Measurements from ENCODE around the gene KLHDC4. TPM values are rescaled to one million over a fixed set of nuclear protein-coding genes. Genes with fewer than 3 reads are reported as not detected.
"Not testable (repeated sequence)": the region's sequence is repeated elsewhere in the genome, so short reads cannot be mapped to it uniquely, and the experiment has no call there.

KLHDC4 gene
- total and polyA plus RNA-seq, 2 of the 4 experiments (the other 2 are of a cell fraction), result 13.6 to 19.0 TPM

- H3K4me2 ChIP-seq (ENCODE audit: low read depth, low read length); H2BK15ac ChIP-seq (ENCODE audit: low read depth, low read length); CTCF ChIA-PET; H3K9ac ChIP-seq (ENCODE audit: low read depth, low read length); POLR2A ChIA-PET (ENCODE audit: unreplicated experiment); H3K56ac ChIP-seq (ENCODE audit: extremely low read depth, insufficient read depth, low read length); dilution Hi-C loops (cut with HindIII; ENCODE audit: low sequenced_read_pairs, unreplicated experiment); H4K5ac ChIP-seq (ENCODE audit: low read depth, low read length); H2AK5ac ChIP-seq (ENCODE audit: low read depth, low read length); H2AK9ac ChIP-seq (replicated peaks; ENCODE audit: low read depth, low read length, poor library complexity); H3K4me1 ChIP-seq (ENCODE audit: control insufficient read depth, insufficient read depth, low read length); H4K91ac ChIP-seq (ENCODE audit: insufficient read depth, low read depth, low read length); H3K4ac ChIP-seq (ENCODE audit: low read depth, low read length); DNase-seq; H3K9me1 ChIP-seq (ENCODE audit: insufficient read depth, low read length); H3K27me3 ChIP-seq (ENCODE audit: control insufficient read depth, insufficient read depth, low read length); H3K4me3 ChIP-seq (ENCODE audit: insufficient read depth, low read depth, low read length); H2AFZ ChIP-seq (replicated peaks; ENCODE audit: low read length, poor library complexity); H3K79me1 ChIP-seq (ENCODE audit: low read depth in 1 of 2, low read length in 2 of 2); H4K8ac ChIP-seq (ENCODE audit: low read depth in 2 of 2, low read length in 2 of 2); H3K27ac ChIP-seq (ENCODE audit: insufficient read depth, low read length); BruUV-seq (replicated peaks); H2BK5ac ChIP-seq (ENCODE audit: low read depth, low read length, poor library complexity, severe bottlenecking); H4K20me1 ChIP-seq (ENCODE audit: insufficient read depth, low read length); H3K9me3 ChIP-seq (ENCODE audit: control insufficient read depth, insufficient read depth, low read length); H3K18ac ChIP-seq (ENCODE audit: low read depth, low read length); H2BK20ac ChIP-seq (ENCODE audit: low read depth, low read length); H3K36me3 ChIP-seq (ENCODE audit: control insufficient read depth, insufficient read depth, low read length); H2BK120ac ChIP-seq (ENCODE audit: low read depth, low read length); H3K14ac ChIP-seq (replicated peaks; ENCODE audit: low read depth, low read length); ATAC-seq (ENCODE audit: low read depth); intact Hi-C loops (cut with micrococcal nuclease); H3K23ac ChIP-seq (ENCODE audit: low read depth, low read length): not testable (repeated sequence)
- in situ Hi-C loops (cut with MboI; ENCODE audit: low sequenced_read_pairs), result loop anchor here (5.0 to 25.0 kb wide), 2 partner anchors 103 to 362 kb away; no protein-coding TSS in a partner anchor
- 97% methylated on average over 7 of the region's 16 CpGs; no CpG with 5 or more reads in 1 of the 2 experiments for WGBS, 2 experiments (ENCODE audit: extremely low coverage in 2 of 2, insufficient read length in 1 of 2)
Observed at GRCh38 chr16:87773836-87774235, 8.1 kb upstream of the KLHDC4 start.

DNA sequence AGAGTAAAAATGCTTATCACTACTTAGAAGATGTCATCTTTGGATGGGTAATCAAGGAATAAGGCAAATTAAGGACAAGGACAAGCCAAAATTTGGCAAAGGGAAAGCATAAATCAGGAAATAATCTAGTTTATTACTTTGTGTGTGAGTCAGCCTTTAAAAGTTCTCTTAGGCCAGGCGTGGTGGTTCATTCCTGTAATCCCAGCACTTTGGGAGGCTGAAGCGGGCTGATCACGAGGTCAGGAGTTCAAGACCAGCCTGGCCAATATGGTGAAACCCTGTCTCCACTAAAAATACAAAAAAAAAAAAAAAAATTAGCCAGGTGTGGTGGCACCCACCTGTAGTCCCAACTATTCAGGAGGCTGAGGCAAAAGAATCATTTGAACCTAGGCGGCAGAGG lies 1.7 kb upstream of the KLHDC4 start:
- no CpG with 5 or more reads among the region's 4 CpGs for WGBS, 2 experiments (ENCODE audit: extremely low coverage in 2 of 2, insufficient read length in 1 of 2)
- H3K14ac ChIP-seq (replicated peaks; ENCODE audit: low read depth, low read length); H2BK120ac ChIP-seq (ENCODE audit: low read depth, low read length); H3K27me3 ChIP-seq (ENCODE audit: control insufficient read depth, insufficient read depth, low read length); H2BK5ac ChIP-seq (ENCODE audit: low read depth, low read length, poor library complexity, severe bottlenecking); H3K4me2 ChIP-seq (ENCODE audit: low read depth, low read length); H3K4me1 ChIP-seq (ENCODE audit: control insufficient read depth, insufficient read depth, low read length); ATAC-seq (ENCODE audit: low read depth); H3K23ac ChIP-seq (ENCODE audit: low read depth, low read length); H3K56ac ChIP-seq (ENCODE audit: extremely low read depth, insufficient read depth, low read length); H3K9me1 ChIP-seq (ENCODE audit: insufficient read depth, low read length); H2BK15ac ChIP-seq (ENCODE audit: low read depth, low read length); H2AK9ac ChIP-seq (replicated peaks; ENCODE audit: low read depth, low read length, poor library complexity); DNase-seq; H3K4me3 ChIP-seq (ENCODE audit: insufficient read depth, low read depth, low read length); H3K36me3 ChIP-seq (ENCODE audit: control insufficient read depth, insufficient read depth, low read length); H3K27ac ChIP-seq (ENCODE audit: insufficient read depth, low read length); H3K9ac ChIP-seq (ENCODE audit: low read depth, low read length); H4K91ac ChIP-seq (ENCODE audit: insufficient read depth, low read depth, low read length); CTCF ChIA-PET; H3K9me3 ChIP-seq (ENCODE audit: control insufficient read depth, insufficient read depth, low read length); BruUV-seq (replicated peaks); H2BK20ac ChIP-seq (ENCODE audit: low read depth, low read length); H2AK5ac ChIP-seq (ENCODE audit: low read depth, low read length); H3K4ac ChIP-seq (ENCODE audit: low read depth, low read length); H2AFZ ChIP-seq (replicated peaks; ENCODE audit: low read length, poor library complexity); H4K8ac ChIP-seq (ENCODE audit: low read depth in 2 of 2, low read length in 2 of 2); dilution Hi-C loops (cut with HindIII; ENCODE audit: low sequenced_read_pairs, unreplicated experiment); H4K20me1 ChIP-seq (ENCODE audit: insufficient read depth, low read length); H4K5ac ChIP-seq (ENCODE audit: low read depth, low read length); POLR2A ChIA-PET (ENCODE audit: unreplicated experiment); H3K18ac ChIP-seq (ENCODE audit: low read depth, low read length): not testable (repeated sequence)
- in situ Hi-C loops (cut with MboI; ENCODE audit: low sequenced_read_pairs) (loop anchor here (5.0 to 25.0 kb wide), 2 partner anchors 180 to 355 kb away; no protein-coding TSS in a partner anchor), intact Hi-C loops (cut with micrococcal nuclease) (loop anchor here (5.0 kb wide), 1 partner anchor 350 kb away; no protein-coding TSS in a partner anchor)
- peaks cover 22 to 36% of the 10 kb centered on the region in 2 experiments for H3K79me1 ChIP-seq (ENCODE audit: low read depth in 1 of 2, low read length in 2 of 2)

All from IMR-90 (cell line).